ENCODE results near the gene MYO7B. TPM values are rescaled to one million over a fixed set of nuclear protein-coding genes. Genes with fewer than 3 reads are reported as not detected.

Gene MYO7B
- polyA plus RNA-seq, 1 of the 3 experiments (the other 2 are of a cell fraction): 0.08 TPM

- DNase-seq: no peak
- Histone ChIP-seq H3K4me2 (no peak overlapping the region), H3K36me3 (replicated peaks in 1 of 2; ENCODE audit: control insufficient read depth in 1 of 2, insufficient read depth in 2 of 2, low read length in 1 of 2) (no peaks in the 10 kb centered on the region), H3K27me3 (ENCODE audit: insufficient read depth) (no peaks in the 10 kb centered on the region), H3F3A (replicated peaks; ENCODE audit: insufficient read depth) (no peaks in the 10 kb centered on the region), H4K20me1 (ENCODE audit: insufficient read depth) (no peaks in the 10 kb centered on the region), H3K9me2 (no peaks in the 10 kb centered on the region), H3K9ac (no peak overlapping the region), H3K4me1 (ENCODE audit: control insufficient read depth in 1 of 2, insufficient read depth in 2 of 2, low read depth in 1 of 2, low read length in 1 of 2) (peaks cover 0 to 3% of the 10 kb centered on the region in 2 experiments; a peak in 1 of 4 replicates), H3K9me3 (no peaks in the 10 kb centered on the region), H3K27ac (ENCODE audit: low read depth in 2 of 2, low read length in 1 of 2) (no peak overlapping the region), H3K4me3 (ENCODE audit: low read depth in 2 of 2, low read length in 1 of 2) (no peak overlapping the region), H3K79me2 (ENCODE audit: insufficient read depth) (no peaks in the 10 kb centered on the region), H2AFZ (ENCODE audit: low read depth) (no peak overlapping the region)
- WGBS (ENCODE audit: low lambda C conversion rate): 73% methylated on average over 9 of the region's 12 CpGs
- ChIA-PET CTCF (interaction anchor here (1.2 to 2.7 kb wide), 3 partner anchors 13 to 35 kb away, joined by 3 to 12 read pairs (median 4); no protein-coding TSS in a partner anchor), POLR2A (no interaction called here)
- TF ChIP-seq GABPA (IDR thresholded peaks at IDR 0.05; ENCODE audit: low read depth): no peak
- TF ChIP-seq RFX5 (IDR thresholded peaks at IDR 0.05; ENCODE audit: low read length): no peak
- TF ChIP-seq EZH2phosphoT487 (IDR thresholded peaks at IDR 0.05; ENCODE audit: borderline replicate concordance, low read depth): no peak
- no peak for TF ChIP-seq TEAD4 (IDR thresholded peaks at IDR 0.05; ENCODE audit: borderline replicate concordance, insufficient read depth)
- no peak for TF ChIP-seq SMC3 (IDR thresholded peaks at IDR 0.05; ENCODE audit: low read depth, low read length)
- no peak for TF ChIP-seq USF1 (IDR thresholded peaks at IDR 0.05; ENCODE audit: borderline replicate concordance, low read depth)
- no peak for TF ChIP-seq PBX3 (IDR thresholded peaks at IDR 0.05)
- TF ChIP-seq ELF1 (IDR thresholded peaks at IDR 0.05): no peak
- TF ChIP-seq FOSL2 (IDR thresholded peaks at IDR 0.05; ENCODE audit: borderline replicate concordance, low read depth): no peak
These were observed 90.7 kb downstream of the MYO7B start for GRCh38 chr2:127626175-127626574.

GRCh38 chr2:127626917-127627739 lies 91.6 kb downstream of the MYO7B start:
- ChIA-PET CTCF (interaction anchor here (1.4 to 2.0 kb wide), 2 partner anchors 13 to 23 kb away, joined by 4 to 6 read pairs; no protein-coding TSS in a partner anchor), POLR2A (no interaction called here)
- H2AFZ ChIP-seq (ENCODE audit: low read depth): no peak overlapping the region
- H3K9me2 ChIP-seq: no peaks in the 10 kb centered on the region
- no peak overlapping the region for H3K9ac ChIP-seq
- H3K36me3 ChIP-seq (replicated peaks in 1 of 2; ENCODE audit: control insufficient read depth in 1 of 2, insufficient read depth in 2 of 2, low read length in 1 of 2): no peaks in the 10 kb centered on the region
- H3K27ac ChIP-seq (ENCODE audit: low read depth in 2 of 2, low read length in 1 of 2): no peak overlapping the region
- H3K27me3 ChIP-seq (ENCODE audit: insufficient read depth): no peaks in the 10 kb centered on the region
- no peaks in the 10 kb centered on the region for H3K9me3 ChIP-seq
- 87% methylated on average over 17 of the region's 28 CpGs for WGBS (ENCODE audit: low lambda C conversion rate)
- TF ChIP-seq YY1 (IDR thresholded peaks at IDR 0.05; ENCODE audit: low read depth): no peak
- TF ChIP-seq FOSL2 (IDR thresholded peaks at IDR 0.05; ENCODE audit: borderline replicate concordance, low read depth): no peak
- TF ChIP-seq POLR2AphosphoS5 (IDR thresholded peaks at IDR 0.05; ENCODE audit: low read depth, low read length): no peak
- no peak for TF ChIP-seq TCF12 (IDR thresholded peaks at IDR 0.05)
- TF ChIP-seq REST (IDR thresholded peaks at IDR 0.05; ENCODE audit: low read depth, low read length): no peak
- DNase-seq: no peak
- no peaks in the 10 kb centered on the region for H3K79me2 ChIP-seq (ENCODE audit: insufficient read depth)
- no peak overlapping the region for H3K4me3 ChIP-seq (ENCODE audit: low read depth in 2 of 2, low read length in 1 of 2)
- H3F3A ChIP-seq (replicated peaks; ENCODE audit: insufficient read depth): no peaks in the 10 kb centered on the region
- no peaks in the 10 kb centered on the region for H4K20me1 ChIP-seq (ENCODE audit: insufficient read depth)
- H3K4me2 ChIP-seq: no peak overlapping the region
- H3K4me1 ChIP-seq (ENCODE audit: control insufficient read depth in 1 of 2, insufficient read depth in 2 of 2, low read depth in 1 of 2, low read length in 1 of 2): peaks cover 0 to 4% of the 10 kb centered on the region in 2 experiments; a peak in 1 of 4 replicates
